Measurements from ENCODE around the gene NBPF1.
"Not testable (repeated sequence)": the region's sequence is repeated elsewhere in the genome, so short reads cannot be mapped to it uniquely, and the experiment has no call there.

NBPF1 gene

GRCh38 chr1:16553244-16553643, 60.1 kb downstream of the NBPF1 start:
- not testable (repeated sequence) for DNase-seq

DNA sequence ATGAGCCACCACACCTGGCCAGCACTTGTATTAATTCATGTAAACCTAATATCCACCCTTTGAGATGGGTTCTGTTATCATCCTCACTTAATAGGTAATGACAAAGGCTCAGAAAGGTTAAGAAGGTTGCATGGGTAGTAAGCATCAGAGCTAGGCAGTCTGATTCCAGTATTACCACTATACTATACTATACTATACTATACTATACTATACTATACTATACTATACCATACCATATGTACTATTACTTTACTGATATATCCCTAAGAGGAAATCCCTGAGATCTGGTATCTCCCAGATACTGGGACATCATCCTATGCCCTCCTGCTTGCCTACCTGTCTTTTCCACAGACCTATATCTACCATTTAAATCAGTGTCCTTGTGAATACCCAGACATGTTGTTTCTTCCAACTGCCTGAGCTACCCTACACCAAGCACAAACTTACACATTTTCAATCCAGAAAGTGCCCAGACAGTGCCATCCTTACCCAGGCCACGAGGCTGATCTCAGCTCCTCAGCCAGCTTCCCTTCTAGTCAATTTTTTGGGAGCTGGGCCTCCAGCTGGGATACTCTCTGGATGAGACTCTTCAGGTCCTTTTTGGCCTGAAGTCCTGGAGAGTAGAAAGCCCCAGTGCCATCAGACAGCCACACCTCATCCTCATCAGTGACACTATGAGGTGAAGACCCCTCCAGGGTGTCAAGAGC, 63.0 kb downstream of the NBPF1 start:
- not testable (repeated sequence) for DNase-seq

DNA sequence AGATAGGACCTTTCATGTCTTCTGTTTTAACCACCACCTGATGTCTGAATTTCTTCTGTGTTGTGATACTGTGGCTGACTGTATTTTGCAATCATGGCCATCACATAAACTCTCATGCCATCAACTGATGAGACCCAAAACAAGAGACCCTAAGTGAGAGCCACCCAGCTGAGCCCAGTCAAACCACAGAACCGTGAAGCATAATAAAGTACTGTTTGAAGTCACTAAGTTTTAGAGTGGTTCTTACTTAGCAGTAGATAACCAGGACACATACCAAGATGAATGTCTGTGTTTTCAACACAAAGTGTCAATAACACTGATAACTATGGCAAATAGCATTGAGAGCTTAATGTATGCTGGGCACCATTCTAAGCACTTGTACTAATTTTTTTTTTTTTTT, 63.8 kb downstream of the NBPF1 start:
- DNase-seq, result not testable (repeated sequence)

GRCh38 chr1:16547502-16548241, 65.7 kb downstream of the NBPF1 start:
- DNase-seq, result not testable (repeated sequence)

DNA sequence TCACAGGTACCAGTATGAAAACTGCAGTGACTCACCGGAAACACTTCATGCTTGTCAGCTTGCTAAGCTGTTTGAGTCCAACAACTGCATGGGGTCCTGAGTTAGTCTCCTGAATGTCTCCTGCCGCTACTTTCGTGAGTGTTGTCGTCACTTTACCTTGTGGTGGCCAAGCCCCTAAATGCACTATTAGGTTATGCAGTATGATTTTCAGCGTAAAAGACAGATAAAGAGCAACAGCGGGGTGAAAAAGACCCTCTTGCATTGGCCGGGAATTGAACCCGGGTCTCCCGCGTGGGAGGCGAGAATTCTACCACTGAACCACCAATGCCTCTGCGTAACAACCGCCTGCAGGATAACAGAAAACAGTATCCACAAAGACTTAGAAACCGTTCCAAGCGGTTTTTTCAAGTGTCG, 67.7 kb downstream of the NBPF1 start:
- peak in 3 of 51 donors; percentile 8 to 14 (median 10) for DNase-seq

DNA sequence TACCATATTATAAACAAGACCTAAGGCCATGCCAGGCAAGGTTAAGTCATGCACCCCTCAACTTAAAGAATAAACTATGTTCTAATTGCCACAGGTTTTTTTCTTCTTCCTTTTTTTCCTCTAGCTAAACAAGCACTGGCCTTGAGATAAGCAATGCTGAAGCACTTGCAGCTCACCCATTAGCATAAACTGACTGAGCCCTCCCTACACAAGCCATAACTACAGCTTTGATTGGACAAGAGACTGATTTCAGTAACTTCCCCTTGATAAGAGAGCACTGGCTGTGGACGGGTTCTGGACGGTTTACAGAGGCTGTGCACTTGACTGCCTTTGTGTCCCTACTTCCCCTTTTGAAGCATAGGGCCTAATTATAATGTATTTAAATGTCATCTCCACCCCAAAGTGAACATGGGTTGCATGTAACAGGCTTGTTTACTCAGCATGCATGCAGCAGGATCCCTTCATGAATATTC, 72.9 kb downstream of the NBPF1 start:
- DNase-seq, result not testable (repeated sequence)

DNA sequence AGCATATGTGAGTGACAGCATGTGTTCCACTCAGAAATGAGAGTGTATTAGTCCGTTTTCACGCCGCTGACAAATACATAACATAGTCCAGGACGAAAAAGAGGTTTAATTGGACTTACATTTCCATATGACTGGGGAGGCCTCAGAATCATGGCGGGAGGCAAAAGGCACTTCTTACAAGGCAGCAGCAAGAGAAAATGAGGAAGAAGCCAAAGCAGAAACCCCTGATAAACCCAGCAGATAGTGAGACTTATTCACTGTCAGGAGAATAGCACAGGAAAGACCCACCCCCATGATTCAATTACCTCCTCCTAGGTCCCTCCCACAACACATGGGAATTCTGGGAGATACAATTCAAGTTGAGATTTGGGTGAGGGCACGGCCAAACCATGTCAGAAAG, 75.8 kb downstream of the NBPF1 start:
- not testable (repeated sequence) for DNase-seq

GRCh38 chr1:16536796-16537195, 76.6 kb downstream of the NBPF1 start:
- not testable (repeated sequence) for DNase-seq

GRCh38 chr1:16535898-16536297, 77.5 kb downstream of the NBPF1 start:
- not testable (repeated sequence) for DNase-seq

- peak in 1 of 51 donors; percentile 52 for DNase-seq
Measured at GRCh38 chr1:16535487-16535886, 77.9 kb downstream of the NBPF1 start.

GRCh38 chr1:16534829-16535456, 78.4 kb downstream of the NBPF1 start:
- DNase-seq, result peak in 46 of 51 donors; percentile 1 to 84 (median 68)

GRCh38 chr1:16534239-16534828, 79.0 kb downstream of the NBPF1 start:
- DNase-seq, result not testable (repeated sequence)

DNA sequence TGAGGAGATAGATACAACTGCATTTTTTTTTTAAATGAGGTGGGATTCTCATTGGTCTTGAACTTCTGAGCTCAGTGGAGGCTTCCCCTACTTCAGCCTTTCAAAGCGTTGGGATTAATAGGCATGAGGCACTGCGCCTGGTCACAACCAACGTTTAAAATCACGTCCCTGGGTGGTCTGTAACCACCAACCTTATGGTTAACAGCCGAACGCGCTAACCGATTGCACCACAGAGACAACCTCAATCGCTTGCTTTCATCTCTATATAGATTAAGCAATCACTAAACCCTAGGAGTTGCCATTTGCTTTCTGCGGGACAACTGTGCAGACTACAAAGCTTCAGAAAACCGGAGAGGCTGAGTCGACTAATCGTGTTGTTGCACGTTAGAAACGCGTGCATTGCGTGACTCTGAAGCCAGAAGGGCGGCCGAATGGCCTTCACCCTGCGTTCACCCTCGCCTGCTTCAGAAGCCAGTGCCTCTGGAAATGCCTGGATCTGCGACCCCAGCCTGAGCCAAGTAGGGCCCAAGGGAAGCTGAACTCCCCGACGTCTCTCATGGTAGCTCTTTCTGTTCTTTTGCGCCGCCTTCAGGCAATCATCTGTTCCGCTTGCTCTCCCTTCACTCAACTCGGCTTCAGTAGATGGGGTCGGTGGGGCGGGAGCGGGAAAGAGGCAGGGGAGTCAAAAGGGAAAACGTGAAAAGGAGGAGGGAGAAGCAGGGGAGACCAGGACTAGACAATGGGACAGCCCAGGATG, 81.0 kb downstream of the NBPF1 start:
- DNase-seq, result peak in 6 of 51 donors; percentile 2 to 41 (median 15)

GRCh38 chr1:16528338-16528737, 85.0 kb downstream of the NBPF1 start:
- not testable (repeated sequence) for DNase-seq

DNA sequence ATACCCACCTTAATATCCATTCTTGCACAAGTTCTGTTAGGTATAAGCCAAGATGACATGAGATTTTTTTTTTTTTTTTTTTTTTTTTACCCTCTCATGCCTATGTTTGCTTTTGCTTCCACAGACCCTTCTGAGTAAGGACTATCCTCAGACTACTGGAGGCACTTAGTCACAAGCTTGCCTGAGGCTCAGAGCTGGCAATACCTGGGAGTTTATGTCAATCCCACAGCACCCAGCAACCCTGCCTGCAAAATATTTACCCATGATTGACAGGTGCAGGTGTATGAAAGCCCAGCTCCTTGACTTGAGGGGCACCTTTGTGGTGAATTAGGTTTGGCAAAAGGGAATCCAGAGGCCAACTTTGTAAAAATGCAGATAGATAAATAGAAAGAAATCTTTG, 87.6 kb downstream of the NBPF1 start:
- DNase-seq, result not testable (repeated sequence)

DNA sequence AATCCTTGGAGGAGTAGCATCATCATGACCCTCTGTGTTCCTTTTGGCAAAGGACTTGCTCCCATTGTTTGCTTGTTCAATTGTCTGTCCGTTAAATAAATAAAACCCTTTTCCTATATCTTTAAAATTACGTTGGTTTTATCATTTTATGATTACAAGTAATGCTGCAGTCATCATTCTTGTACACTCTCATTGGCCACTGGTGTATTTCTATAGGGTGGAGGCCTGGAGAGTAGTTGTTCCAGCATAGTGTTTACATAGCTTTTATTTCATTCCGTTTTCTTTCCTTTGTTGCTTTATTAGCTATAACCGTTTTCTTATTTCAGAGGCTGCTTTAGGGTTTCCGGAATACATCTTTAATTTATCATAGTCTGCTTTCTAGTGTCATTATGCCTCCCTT, 91.7 kb downstream of the NBPF1 start:
- DNase-seq, result not testable (repeated sequence)

GRCh38 chr1:16521288-16521583, 92.1 kb downstream of the NBPF1 start:
- no peak for DNase-seq

DNA sequence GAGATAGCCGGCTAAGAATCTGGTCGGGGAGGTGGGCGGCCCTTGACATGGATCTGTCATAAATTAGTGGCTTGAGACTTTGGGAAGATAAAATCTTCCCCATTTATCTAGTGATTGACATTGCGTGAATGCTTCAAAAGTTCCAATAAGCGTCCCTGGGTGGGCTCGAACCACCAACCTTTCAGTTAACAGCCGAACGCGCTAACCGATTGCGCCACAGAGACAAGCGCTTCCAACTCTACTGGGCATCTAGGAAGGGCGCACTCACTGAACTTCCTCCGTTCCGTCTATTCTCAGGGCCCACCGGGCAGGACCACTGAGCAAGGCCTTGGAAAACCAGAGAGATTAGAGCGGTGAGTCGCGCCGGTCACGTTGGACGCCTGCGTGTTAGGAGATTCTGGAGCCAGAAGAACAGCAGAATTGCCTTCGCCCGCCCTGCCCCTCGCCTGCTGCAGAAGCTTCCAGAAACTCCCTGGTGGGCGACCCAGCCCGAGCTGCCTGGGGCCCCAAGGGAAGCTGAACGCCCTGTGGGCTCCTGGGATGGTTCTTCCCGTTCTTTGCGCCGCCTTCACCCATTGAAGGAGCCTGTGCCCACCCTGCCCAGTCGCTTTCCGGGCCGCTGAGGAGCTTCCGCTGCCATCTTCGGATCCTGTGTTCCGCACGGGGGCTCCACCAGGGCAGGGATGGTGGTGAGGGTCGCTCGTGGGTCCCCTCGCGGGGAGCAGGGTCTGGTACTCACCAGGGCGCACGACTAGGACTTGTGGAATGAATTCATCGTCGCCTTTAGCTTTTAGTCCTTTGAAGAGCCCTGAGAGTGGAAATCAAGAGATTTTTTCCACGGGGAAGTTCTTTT, 92.7 kb downstream of the NBPF1 start:
- peak in 1 of 51 donors; percentile 15 for DNase-seq

- not testable (repeated sequence) for DNase-seq
Measured at GRCh38 chr1:16519255-16519951, 94.0 kb downstream of the NBPF1 start.

DNA sequence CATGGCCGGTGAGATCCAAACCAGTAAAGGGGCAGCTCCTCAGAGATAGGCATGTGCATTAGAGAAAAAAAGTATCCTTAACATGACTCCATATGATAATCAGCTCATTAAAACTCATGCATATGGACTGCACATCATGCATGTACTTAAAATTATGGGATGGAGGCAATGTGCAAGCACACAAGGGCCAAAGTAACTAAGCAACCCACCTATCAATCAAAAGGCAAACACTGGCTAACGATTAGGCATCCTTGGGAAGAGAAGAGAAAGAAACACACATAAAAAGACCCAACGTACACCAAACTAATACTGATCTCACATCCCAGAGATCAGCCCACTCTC, 94.5 kb downstream of the NBPF1 start:
- not testable (repeated sequence) for DNase-seq
